Right atrium auricular region (tissue), 2 donors: ENCODE measurements around the gene CSE1L. TPM values are rescaled to one million over a fixed set of nuclear protein-coding genes. Genes with fewer than 3 reads are reported as not detected.
"Not testable (repeated sequence)": the region's sequence is repeated elsewhere in the genome, so short reads cannot be mapped to it uniquely, and the experiment has no call there.

Source experiments
- DNase-seq: peaks from one replicate; pipeline ENCODE4 v3.0.0-alpha.2; 2019; ENCODE audit warnings: low spot score
- H3K27ac ChIP-seq, 2 donors: fragments of 200-600 bp; sonication (generic); 1 replicate in 1 of 2; 2 replicates in 1 of 2; pipeline ENCODE4 v1.5.1; 2016 to 2019
- H3K27me3 ChIP-seq, 2 donors: fragments of 200-600 bp; sonication (generic); one replicate each; pipeline versions ENCODE4 v1.5.1 to v1.6.0; 2017 to 2019
- H3K36me3 ChIP-seq: fragments of 200-600 bp; sonication (generic); one replicate; pipeline ENCODE4 v1.5.1; 2016
- H3K4me1 ChIP-seq, 2 donors: fragments of 200-600 bp; sonication (generic); one replicate each; pipeline versions ENCODE4 v1.5.1 to v1.6.0; 2017 to 2019
- H3K4me3 ChIP-seq, 2 donors: fragments of 200-600 bp; sonication (generic); 1 replicate in 1 of 2; 2 replicates in 1 of 2; pipeline ENCODE4 v1.5.1; 2017 to 2019; ENCODE audit warnings: mild to moderate bottlenecking in 1 of 2, moderate library complexity in 1 of 2
- H3K9me3 ChIP-seq, 2 donors: fragments of 200-600 bp; sonication (generic); one replicate each; pipeline ENCODE4 v1.5.1; 2019
- total RNA-seq, 2 donors: library from RNA; depleted of rRNA; stranded (reverse); fragments of >200 nt; gene quantifications; one replicate each; pipeline ENCODE4 v1.1.0, GENCODE V29; 2016
- TF ChIP-seq, protein P1 (sequence below), 2 donors: fragments of 200-600 bp; sonication (generic); IDR thresholded peaks; one replicate each; pipeline ENCODE4 v1.5.1; 2019; ENCODE audit warnings: antibody characterized with exemption in 2 of 2

CSE1L gene
- total RNA-seq, 2 donors from 2014 or later: 27.0 to 32.0 TPM

DNA sequence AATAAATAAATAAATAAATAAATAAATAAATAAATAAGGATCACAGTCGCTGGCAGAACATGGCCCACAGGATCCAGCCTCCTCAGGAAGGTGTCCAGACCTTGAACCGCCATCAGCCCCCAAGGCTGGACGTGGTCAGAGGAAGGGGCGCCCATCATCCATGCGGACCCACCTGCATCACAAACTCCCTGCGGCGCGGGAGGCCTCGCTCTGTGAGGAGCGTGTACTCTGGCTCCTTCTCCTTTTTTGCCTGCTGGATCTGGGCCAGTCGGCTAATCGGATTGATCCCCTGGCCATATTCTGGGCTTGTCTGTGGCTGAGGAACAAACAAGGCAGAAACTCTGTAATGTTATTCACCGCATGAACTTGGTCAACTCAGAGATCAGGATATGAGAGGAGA, 76.8 kb downstream of the CSE1L start:
- H3K4me1 ChIP-seq: no peaks in the 10 kb centered on the region
- TF ChIP-seq, protein P1, sequence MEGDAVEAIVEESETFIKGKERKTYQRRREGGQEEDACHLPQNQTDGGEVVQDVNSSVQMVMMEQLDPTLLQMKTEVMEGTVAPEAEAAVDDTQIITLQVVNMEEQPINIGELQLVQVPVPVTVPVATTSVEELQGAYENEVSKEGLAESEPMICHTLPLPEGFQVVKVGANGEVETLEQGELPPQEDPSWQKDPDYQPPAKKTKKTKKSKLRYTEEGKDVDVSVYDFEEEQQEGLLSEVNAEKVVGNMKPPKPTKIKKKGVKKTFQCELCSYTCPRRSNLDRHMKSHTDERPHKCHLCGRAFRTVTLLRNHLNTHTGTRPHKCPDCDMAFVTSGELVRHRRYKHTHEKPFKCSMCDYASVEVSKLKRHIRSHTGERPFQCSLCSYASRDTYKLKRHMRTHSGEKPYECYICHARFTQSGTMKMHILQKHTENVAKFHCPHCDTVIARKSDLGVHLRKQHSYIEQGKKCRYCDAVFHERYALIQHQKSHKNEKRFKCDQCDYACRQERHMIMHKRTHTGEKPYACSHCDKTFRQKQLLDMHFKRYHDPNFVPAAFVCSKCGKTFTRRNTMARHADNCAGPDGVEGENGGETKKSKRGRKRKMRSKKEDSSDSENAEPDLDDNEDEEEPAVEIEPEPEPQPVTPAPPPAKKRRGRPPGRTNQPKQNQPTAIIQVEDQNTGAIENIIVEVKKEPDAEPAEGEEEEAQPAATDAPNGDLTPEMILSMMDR (IDR thresholded peaks at IDR 0.05): no peak
- peaks cover 55% of the 10 kb centered on the region for H3K36me3 ChIP-seq
- H3K9me3 ChIP-seq: no peaks in the 10 kb centered on the region
- no peak overlapping the region for H3K27ac ChIP-seq
- DNase-seq: no peak
- no peaks in the 10 kb centered on the region for H3K27me3 ChIP-seq
- H3K4me3 ChIP-seq: no peak overlapping the region

DNA sequence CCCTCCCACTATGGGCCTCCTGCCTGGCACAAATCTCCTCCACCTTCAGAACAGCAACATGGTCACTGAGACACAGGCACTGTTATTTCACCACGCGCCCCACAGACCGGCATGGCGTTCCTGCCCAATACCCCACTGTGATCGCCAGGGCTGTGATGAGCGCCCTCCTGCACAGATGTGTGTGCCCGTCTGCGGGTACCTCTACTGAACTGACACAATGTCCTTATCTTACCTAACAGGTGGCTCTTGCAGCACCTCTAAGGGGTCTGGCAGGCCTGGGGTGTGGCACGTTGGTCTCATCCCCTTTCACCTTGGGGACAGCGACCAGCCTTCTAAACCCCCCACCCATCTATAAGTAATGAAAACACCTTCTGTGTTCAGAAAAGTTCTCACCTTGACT, 77.9 kb downstream of the CSE1L start:
- H3K4me1 ChIP-seq: no peaks in the 10 kb centered on the region
- no peak for DNase-seq
- H3K9me3 ChIP-seq: no peaks in the 10 kb centered on the region
- TF ChIP-seq, protein P1 (IDR thresholded peaks at IDR 0.05): no peak
- peaks cover 45% of the 10 kb centered on the region for H3K36me3 ChIP-seq
- no peak overlapping the region for H3K27ac ChIP-seq
- H3K27me3 ChIP-seq: no peaks in the 10 kb centered on the region
- no peak overlapping the region for H3K4me3 ChIP-seq

DNA sequence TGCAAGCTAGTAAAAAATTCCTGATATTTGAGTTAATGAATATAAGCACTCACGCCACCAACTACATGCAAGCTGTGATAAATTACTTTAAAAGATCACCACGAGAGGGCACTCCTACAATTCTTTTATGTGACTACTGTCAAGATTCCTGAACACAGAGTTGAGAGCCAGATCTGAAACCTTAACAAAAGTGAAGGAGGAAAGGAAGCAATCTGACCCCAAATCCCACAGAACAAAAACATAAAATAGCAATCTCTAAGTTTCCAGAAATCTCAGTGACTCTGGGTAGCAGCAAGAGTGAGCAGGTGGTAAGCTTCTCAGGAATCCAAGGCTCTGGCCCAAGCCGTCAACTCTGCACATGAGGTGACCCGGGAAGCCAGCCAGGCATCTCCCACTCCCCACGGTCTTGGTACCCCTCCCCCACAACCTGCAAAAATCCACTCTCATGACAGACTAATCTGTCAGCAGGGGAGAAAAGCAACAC, 86.9 kb downstream of the CSE1L start:
- Histone ChIP-seq H3K27me3 (no peaks in the 10 kb centered on the region), H3K4me3 (no peak overlapping the region), H3K4me1 (no peaks in the 10 kb centered on the region), H3K27ac (no peak overlapping the region), H3K36me3 (peaks cover 4% of the 10 kb centered on the region), H3K9me3 (no peaks in the 10 kb centered on the region)
- TF ChIP-seq, protein P1 (IDR thresholded peaks at IDR 0.05): peak; percentile 27 to 67
- no peak for DNase-seq

DNA sequence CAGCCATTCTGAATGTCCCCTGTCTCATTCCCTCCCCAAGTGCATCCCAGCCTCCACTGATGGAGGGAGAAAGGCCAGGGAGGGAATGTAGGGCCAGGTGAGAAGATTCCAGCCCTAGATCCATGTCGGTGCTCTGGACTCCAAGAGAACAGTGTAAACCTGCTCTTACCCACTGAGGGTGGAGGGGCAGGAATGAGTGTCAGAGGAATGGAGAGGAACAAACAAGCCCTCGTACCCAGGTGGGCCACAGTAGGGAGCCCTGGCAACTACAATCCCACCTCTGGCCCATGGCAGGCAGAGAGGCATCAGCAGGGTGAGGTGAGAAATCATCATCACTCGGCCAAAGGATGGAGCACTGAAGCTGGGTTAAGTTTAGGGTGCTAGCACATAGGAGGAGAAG, 87.5 kb downstream of the CSE1L start:
- Histone ChIP-seq H3K4me3 (no peak overlapping the region), H3K36me3 (peaks cover 4% of the 10 kb centered on the region), H3K27ac (no peak overlapping the region), H3K9me3 (no peaks in the 10 kb centered on the region), H3K4me1 (no peaks in the 10 kb centered on the region), H3K27me3 (no peaks in the 10 kb centered on the region)
- DNase-seq: no peak
- TF ChIP-seq, protein P1 (IDR thresholded peaks at IDR 0.05): no peak

DNA sequence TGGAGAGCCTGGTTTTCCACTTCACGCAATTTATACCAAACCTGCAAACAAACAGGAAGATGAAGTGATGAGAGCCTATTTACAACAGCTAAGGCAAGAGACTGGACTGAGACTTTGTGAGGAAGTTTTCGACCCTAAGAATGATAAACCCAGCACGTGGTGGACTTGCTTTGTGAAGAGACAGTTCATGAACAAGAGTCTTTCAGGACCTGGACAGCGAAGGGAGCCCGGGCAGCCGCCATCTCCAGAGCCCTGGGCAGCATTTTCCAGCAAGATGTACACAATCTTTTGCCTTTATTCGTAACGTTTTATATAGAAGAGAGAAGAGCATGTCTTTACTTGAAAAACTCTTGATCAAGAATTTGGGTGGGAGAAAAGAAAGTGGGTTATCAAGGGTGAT, 88.7 kb downstream of the CSE1L start:
- not testable (repeated sequence) for H3K36me3 ChIP-seq, H3K4me1 ChIP-seq

DNA sequence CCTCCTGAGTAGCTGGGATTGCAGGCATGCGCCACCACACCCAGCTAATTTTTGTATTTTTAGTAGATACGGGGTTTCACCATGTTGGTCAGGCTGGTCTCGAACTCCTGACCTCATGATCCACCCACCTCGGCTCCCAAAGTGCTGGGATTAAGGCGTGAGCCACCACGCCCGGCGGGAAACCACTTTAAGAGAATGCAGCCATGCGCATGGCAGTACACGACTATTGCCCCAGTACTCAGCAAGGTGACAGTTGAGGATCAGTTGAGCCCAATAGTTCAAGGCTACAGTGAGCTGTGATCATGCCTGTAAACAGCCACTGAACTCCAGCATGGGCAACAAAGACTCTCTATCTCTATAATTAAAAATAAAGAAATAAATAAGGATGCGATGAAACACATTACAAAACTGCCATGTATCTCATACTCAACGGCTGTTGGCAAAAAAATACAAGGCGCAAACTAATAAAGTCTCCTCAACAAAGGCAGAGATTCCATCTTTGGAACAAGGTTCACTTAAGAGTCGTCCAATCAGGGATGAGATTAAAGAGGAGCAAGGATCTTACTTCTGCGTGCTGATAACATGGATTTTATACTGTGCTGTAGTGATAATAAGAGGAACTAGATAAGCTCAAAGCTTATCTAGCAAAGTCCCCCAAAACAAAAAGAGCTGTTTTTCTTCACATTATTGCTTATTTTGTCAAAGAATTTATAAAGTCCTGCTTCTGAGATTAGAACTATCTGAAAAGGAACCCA, 90.9 kb downstream of the CSE1L start:
- no peak for DNase-seq
- Histone ChIP-seq H3K36me3 (peaks cover 4% of the 10 kb centered on the region), H3K27me3 (no peaks in the 10 kb centered on the region), H3K4me1 (no peaks in the 10 kb centered on the region), H3K27ac (no peak overlapping the region), H3K4me3 (no peak overlapping the region), H3K9me3 (no peaks in the 10 kb centered on the region)
- TF ChIP-seq, protein P1 (IDR thresholded peaks at IDR 0.05): no peak

More for the DNA sequence above, 88.7 kb downstream of the CSE1L start:
- H3K27me3 ChIP-seq, DNase-seq, H3K9me3 ChIP-seq, H3K27ac ChIP-seq, H3K4me3 ChIP-seq: not testable (repeated sequence)
